NCI-H2171 treated with DMSO at 0.1 percent for 48 hours (cell line): ENCODE data around the gene SLC66A1.

ENCODE experiments used
- DNase-seq: peaks from one replicate; lab custom pipeline; 2025; lab: John Stamatoyannopoulos, UW

Gene SLC66A1

GRCh38 chr1:19342894-19343616 is 30.9 kb downstream of the SLC66A1 start:
- no peak for DNase-seq

GRCh38 chr1:19343617-19344350 is 31.7 kb downstream of the SLC66A1 start:
- DNase-seq: no peak

- peak; percentile 73 for DNase-seq
Measured at GRCh38 chr1:19344372-19344810, 32.3 kb downstream of the SLC66A1 start.

- DNase-seq: no peak
Measured at GRCh38 chr1:19344831-19345230, 32.7 kb downstream of the SLC66A1 start.

- no peak for DNase-seq
Measured at GRCh38 chr1:19345391-19345790, 33.3 kb downstream of the SLC66A1 start.

- DNase-seq: no peak
Measured at GRCh38 chr1:19346026-19346425, 33.9 kb downstream of the SLC66A1 start.

GRCh38 chr1:19347533-19348172 is 35.5 kb downstream of the SLC66A1 start:
- DNase-seq: no peak

- peak; percentile 49 for DNase-seq
Measured at GRCh38 chr1:19348441-19349198, 36.5 kb downstream of the SLC66A1 start.

GRCh38 chr1:19349999-19350398 is 37.9 kb downstream of the SLC66A1 start:
- no peak for DNase-seq

- no peak for DNase-seq
Measured at GRCh38 chr1:19350566-19350965, 38.4 kb downstream of the SLC66A1 start.

- DNase-seq: no peak
Measured at GRCh38 chr1:19351873-19352272, 39.7 kb downstream of the SLC66A1 start.

- no peak for DNase-seq
Measured at GRCh38 chr1:19352839-19353238, 40.7 kb downstream of the SLC66A1 start.

GRCh38 chr1:19353596-19353995 is 41.5 kb downstream of the SLC66A1 start:
- DNase-seq: no peak

- no peak for DNase-seq
Measured at GRCh38 chr1:19354531-19354981, 42.4 kb downstream of the SLC66A1 start.

GRCh38 chr1:19356266-19356665 is 44.1 kb downstream of the SLC66A1 start:
- no peak for DNase-seq

GRCh38 chr1:19357299-19357986 is 45.3 kb downstream of the SLC66A1 start:
- DNase-seq: no peak

GRCh38 chr1:19358710-19359109 is 46.6 kb downstream of the SLC66A1 start:
- DNase-seq: no peak

- DNase-seq: no peak
Measured at GRCh38 chr1:19359357-19359756, 47.2 kb downstream of the SLC66A1 start.

GRCh38 chr1:19360016-19360415 is 47.9 kb downstream of the SLC66A1 start:
- peak; percentile 60 for DNase-seq

GRCh38 chr1:19360432-19360831 is 48.3 kb downstream of the SLC66A1 start:
- DNase-seq: no peak

GRCh38 chr1:19360843-19361610 is 48.9 kb downstream of the SLC66A1 start:
- DNase-seq: peak; percentile 93
